SJCRH30 (cell line): ENCODE data around the gene SCUBE1. TPM values are rescaled to one million over a fixed set of nuclear protein-coding genes. Genes with fewer than 3 reads are reported as not detected.

Source experiments
- DNase-seq, 2 experiments: peaks; one replicate each; pipeline ENCODE4 v3.0.0-alpha.2; 2015 to 2020
- H3K27ac ChIP-seq: fragments of 250-450 bp; sonication (Bioruptor Pico); 2 replicates; pipeline ENCODE4 v1.5.1; 2020; ENCODE audit warnings: mild to moderate bottlenecking, moderate library complexity
- H3K27me3 ChIP-seq: fragments of 250-450 bp; sonication (Bioruptor Pico); 2 replicates; pipeline ENCODE4 v1.5.1; 2020; ENCODE audit warnings: mild to moderate bottlenecking, moderate library complexity
- H3K36me3 ChIP-seq: fragments of 250-450 bp; sonication (Bioruptor Pico); 2 replicates; pipeline ENCODE4 v1.5.1; 2020; ENCODE audit warnings: mild to moderate bottlenecking, moderate library complexity
- H3K4me1 ChIP-seq: fragments of 250-450 bp; sonication (Bioruptor Pico); 2 replicates; pipeline ENCODE4 v1.5.1; 2020; ENCODE audit warnings: mild to moderate bottlenecking, moderate library complexity
- H3K4me3 ChIP-seq: fragments of 250-450 bp; sonication (Bioruptor Pico); 2 replicates; pipeline ENCODE4 v1.5.1; 2020; ENCODE audit warnings: mild to moderate bottlenecking, moderate library complexity
- H3K9me3 ChIP-seq: fragments of 250-450 bp; sonication (Bioruptor Pico); replicated peaks from 2 replicates; pipeline ENCODE4 v1.5.1; 2020; ENCODE audit warnings: mild to moderate bottlenecking, moderate library complexity
- total RNA-seq: library from RNA; depleted of rRNA; stranded (reverse); fragments of >200 nt; shearing (Covaris generic); gene quantifications from 2 replicates; pipeline ENCODE4 v1.2.3, GENCODE V29; 2014; rRNA removed

SCUBE1 gene
- 11.0 and 13.7 TPM in 2 replicates for total RNA-seq

DNA sequence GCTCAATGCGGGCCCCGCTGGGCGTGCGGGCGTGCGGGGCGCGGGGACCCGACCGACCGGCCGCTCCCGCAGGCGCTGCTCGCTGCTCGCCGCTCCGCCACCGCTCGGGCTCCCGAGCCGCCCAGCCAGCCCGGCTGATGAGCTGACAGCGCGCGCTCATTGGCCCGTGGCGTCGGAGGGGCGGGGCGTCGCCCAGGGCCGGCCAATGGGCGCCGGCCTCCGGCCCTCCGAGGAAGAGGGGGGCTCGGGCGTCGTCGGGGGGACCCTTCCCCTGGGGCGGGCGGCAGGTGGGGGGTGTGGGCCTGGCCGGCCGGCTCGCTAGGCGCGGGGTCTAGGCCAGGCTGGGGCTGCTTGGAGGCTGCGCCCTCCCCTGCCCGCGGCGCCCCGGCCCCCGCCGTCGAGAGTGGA is at the start of gene SCUBE1:
Gene SCUBE1, minus strand, starts transcription at position 111 of the 408 bp plus-strand sequence. CDS start 111 bp downstream, outside the sequence.
- H3K4me3 ChIP-seq: peak within 1 kb of the TSS; percentile 52
- H3K27ac ChIP-seq: no peak within 1 kb of the TSS
- DNase-seq: peak; percentile 77 to 86
- H3K36me3 ChIP-seq: no peaks in the 10 kb centered on the region
- no peaks in the 10 kb centered on the region for H3K9me3 ChIP-seq
- H3K4me1 ChIP-seq: peaks cover 8% of the 10 kb centered on the region
- no peaks in the 10 kb centered on the region for H3K27me3 ChIP-seq

DNA sequence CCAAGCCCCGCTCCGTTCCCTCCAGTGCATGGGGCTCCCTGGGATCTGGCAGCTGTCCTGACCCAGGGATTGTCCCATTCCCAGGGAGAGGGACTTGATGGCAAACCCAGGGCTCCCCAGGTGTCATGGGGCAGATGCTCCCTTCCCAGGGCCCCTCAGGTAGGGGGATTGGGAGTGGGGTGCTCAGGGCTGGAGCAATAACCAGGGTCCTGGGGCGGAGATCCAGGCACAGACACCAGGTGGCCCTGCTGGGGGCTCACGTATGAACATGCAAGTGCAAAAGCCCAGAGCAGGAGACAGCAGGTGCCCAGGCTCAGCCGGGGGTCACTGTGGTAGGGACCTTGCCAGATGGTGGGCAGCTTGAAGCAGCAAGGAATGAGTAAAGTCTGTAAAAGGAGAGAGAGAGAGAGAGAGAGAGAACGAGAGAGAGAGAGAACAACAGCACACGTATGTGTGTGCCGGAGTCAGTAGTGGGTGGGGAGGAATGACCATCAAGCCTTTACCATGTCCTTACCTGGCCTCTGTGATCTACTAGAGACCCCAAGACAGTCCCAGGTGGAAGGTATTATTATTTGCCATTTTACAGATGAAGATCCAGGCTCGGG is 49.3 kb upstream of the SCUBE1 start:
- no peak for DNase-seq
- H3K9me3 ChIP-seq: no peaks in the 10 kb centered on the region
- H3K27ac ChIP-seq: no peak overlapping the region
- H3K4me3 ChIP-seq: no peak overlapping the region
- no peaks in the 10 kb centered on the region for H3K36me3 ChIP-seq
- H3K27me3 ChIP-seq: no peaks in the 10 kb centered on the region; the same call in 1 of the 2 replicates
- no peaks in the 10 kb centered on the region for H3K4me1 ChIP-seq

DNA sequence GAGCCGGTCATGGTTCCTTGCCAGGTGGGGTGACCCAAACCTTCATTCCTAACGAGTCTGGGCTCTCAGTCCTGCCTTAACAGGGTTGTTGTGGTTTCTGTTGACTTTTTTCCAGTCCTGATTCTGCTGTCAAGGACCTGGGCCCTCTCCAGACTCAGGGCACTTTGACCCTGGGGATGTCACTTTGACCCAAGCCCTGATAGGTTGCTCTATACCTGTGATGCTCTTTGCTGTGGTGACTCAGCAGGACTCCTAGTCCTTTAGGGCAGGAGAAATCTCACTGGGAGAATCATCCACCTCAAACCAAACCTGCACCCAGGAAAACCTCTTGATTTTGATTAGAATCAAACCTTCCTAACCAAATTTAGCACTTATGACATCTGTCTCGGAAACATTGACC is 48.1 kb upstream of the SCUBE1 start:
- no peaks in the 10 kb centered on the region for H3K36me3 ChIP-seq
- no peaks in the 10 kb centered on the region; the same call in 1 of the 2 replicates for H3K27me3 ChIP-seq
- H3K4me1 ChIP-seq: no peaks in the 10 kb centered on the region
- no peaks in the 10 kb centered on the region for H3K9me3 ChIP-seq
- H3K4me3 ChIP-seq: no peak overlapping the region
- DNase-seq: no peak
- H3K27ac ChIP-seq: no peak overlapping the region

DNA sequence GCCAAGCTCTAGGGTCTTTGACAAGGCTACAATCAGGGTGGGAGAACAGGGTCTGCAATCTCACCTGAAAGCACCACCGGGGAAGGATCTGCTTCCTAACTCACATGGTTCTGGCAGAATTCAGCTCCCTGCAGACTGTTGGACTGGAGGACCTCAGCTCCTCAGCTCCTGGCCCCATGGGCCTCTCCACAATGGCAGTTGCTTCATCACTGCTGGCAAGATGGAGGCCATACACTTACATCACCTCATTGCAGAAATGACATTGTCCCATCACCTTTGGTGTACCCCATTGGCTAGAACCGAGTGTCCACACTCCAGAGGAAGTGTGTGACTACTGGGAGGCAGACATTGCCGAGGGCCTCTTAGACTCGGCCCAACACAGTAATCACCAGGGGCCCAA is 47.7 kb upstream of the SCUBE1 start:
- Histone ChIP-seq H3K9me3 (no peaks in the 10 kb centered on the region), H3K27ac (no peak overlapping the region), H3K27me3 (peaks cover 1% of the 10 kb centered on the region), H3K4me1 (no peaks in the 10 kb centered on the region; the same call in 1 of the 2 replicates), H3K4me3 (no peak overlapping the region), H3K36me3 (no peaks in the 10 kb centered on the region)
- no peak for DNase-seq

DNA sequence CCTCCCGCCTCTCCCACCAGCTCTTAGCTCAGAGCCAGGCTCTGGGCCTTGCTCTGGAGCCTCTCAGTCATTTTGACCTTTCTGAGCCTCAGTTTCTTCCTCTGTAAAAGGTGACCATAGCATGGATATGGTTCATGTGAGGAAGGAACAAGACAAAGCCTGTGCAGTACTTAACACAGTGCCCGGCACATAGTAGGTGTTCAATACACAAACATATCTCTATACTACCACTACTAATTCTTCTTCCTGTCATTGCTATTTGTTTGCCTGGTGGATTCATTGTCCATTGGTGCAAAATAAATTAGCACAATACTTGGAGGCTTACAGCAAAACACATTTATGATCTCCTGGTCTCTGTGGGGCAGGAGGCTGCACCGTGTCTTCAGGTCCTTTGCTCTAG is 47.0 kb upstream of the SCUBE1 start:
- no peak overlapping the region for H3K4me3 ChIP-seq
- no peak for DNase-seq
- H3K27ac ChIP-seq: no peak overlapping the region
- no peaks in the 10 kb centered on the region; the same call in 1 of the 2 replicates for H3K4me1 ChIP-seq
- H3K9me3 ChIP-seq: no peaks in the 10 kb centered on the region
- H3K36me3 ChIP-seq: no peaks in the 10 kb centered on the region
- H3K27me3 ChIP-seq: peaks cover 8% of the 10 kb centered on the region

DNA sequence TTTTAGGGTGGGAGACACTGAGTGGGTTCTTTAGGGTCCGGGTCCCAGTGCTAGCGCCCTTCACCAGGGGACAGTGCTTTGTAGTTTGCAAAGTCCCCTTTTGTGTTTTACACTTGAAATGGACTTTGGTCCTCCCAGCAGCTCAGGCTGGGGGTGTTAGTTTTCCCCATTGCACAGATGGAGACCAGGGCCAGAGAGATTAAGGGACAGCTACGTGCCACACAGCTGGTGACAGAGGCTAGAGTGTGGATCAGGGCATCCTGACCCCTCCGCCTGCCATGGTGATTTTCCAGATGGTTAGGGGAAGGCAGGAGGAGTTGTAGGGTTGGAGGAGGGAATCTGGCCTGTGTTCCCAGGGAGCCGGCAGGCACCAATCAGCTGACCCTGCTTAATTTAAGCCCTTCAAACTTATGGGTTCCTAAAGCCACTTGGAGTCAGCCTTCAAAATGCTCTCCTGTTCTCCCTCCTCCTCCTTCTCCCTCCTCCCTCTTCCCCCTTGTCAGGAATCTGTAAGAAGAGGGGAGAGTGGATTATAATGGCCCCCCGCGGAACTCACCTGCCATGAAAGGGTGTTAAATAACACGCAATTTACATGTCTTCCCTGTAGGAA is 46.2 kb upstream of the SCUBE1 start:
- peaks cover 8% of the 10 kb centered on the region for H3K27me3 ChIP-seq
- no peak overlapping the region for H3K27ac ChIP-seq
- no peaks in the 10 kb centered on the region for H3K9me3 ChIP-seq
- no peak overlapping the region for H3K4me3 ChIP-seq
- no peak for DNase-seq
- H3K4me1 ChIP-seq: no peaks in the 10 kb centered on the region; the same call in 1 of the 2 replicates
- H3K36me3 ChIP-seq: no peaks in the 10 kb centered on the region

DNA sequence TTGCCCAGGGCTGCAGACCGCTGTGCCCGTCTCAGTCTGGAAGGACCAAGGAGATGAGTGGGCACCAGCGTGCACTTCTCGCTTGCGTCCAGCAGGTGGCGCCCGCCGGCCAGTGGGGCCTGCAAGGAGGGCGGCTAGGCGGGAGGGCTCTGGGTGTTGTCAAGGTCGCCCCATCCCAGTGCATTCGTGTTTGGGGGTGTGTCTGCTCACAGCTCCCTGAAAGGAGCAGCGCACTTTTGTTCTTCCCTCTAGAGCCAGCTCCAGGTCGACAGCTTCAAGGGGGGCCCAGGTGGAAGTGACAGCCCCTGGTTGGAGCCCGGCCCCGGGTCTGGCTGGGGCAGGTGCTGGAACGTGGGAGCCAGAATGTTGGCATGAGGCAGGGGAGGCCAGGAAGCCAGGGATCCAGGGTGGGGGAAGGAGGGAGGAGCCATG is 45.3 kb upstream of the SCUBE1 start:
- Histone ChIP-seq H3K27ac (no peak overlapping the region), H3K9me3 (no peaks in the 10 kb centered on the region), H3K4me3 (no peak overlapping the region), H3K27me3 (peaks cover 8% of the 10 kb centered on the region), H3K36me3 (no peaks in the 10 kb centered on the region), H3K4me1 (no peaks in the 10 kb centered on the region; the same call in 1 of the 2 replicates)
- peak; percentile 66 to 72 for DNase-seq

DNA sequence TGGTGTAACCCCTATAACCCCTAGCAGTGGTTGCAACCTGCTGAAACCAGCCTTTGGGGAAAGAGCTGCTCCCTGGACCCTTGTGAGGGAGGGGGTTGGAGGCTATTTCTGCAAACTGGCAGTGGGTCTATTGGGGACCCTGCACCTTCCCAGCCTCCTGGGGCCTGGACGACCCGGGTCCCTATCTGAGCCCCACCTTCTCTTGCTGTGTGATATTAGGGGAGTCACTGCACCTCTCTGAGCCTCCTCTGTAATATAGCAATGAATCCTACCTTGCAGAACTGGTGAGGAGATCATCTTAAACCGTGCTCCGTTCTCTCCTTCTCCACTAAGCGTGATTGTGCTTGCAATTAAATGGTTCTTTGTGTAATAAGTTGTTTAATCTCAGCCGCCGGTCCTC is 44.6 kb upstream of the SCUBE1 start:
- Histone ChIP-seq H3K9me3 (no peaks in the 10 kb centered on the region), H3K4me1 (no peaks in the 10 kb centered on the region; the same call in 1 of the 2 replicates)

DNA sequence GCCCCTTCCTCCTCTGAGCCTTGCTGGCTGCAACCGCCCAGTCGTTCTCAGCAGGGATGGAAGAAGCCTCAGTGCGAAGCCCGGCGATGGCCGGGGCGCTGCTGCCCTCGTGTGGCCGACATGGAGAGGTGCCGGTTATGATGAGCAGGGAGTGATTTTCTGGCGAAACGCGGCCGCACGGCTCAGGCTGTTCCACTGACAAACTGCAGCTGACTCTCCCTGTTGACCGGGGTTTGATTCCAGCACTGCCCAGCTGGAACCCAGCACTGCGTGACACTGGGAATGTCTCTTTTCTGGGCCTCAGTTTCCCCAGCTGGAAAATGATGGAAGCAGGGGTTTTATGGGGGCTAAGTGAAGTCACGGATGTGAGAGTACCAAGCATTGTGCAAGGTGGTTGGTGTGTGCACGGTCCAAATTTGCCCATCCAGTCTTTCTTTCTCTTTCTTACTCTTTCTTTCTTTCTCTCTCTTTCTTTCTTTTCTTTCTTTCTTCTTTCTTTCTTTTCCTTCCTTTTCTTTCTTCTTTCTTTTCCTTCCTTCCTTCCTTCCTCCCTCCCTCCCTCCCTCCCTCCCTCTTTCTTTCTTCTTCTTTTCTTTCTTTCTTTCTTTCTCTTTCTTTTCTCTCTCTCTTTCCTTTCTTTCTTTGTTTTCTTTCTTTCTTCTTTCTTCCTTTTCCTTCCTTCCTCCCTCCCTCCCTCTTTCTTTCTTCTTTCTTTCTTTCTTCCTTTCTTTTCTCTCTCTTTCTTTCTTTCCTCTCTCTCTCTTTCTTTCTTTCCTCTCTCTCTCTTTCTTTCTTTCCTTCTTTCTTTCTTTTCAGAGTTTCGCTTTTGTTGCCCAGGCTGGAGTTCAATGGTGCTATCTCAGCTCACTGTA is 42.8 kb upstream of the SCUBE1 start:
- H3K27me3 ChIP-seq: peaks cover 8% of the 10 kb centered on the region
- H3K36me3 ChIP-seq: no peaks in the 10 kb centered on the region
- peaks cover 9% of the 10 kb centered on the region for H3K4me1 ChIP-seq
- peak; percentile 73 to 82 for DNase-seq
- H3K9me3 ChIP-seq: no peaks in the 10 kb centered on the region
- no peak overlapping the region for H3K27ac ChIP-seq
- no peak overlapping the region for H3K4me3 ChIP-seq

More for the DNA sequence above, 44.6 kb upstream of the SCUBE1 start:
- Histone ChIP-seq H3K27ac (no peak overlapping the region), H3K4me3 (no peak overlapping the region), H3K27me3 (peaks cover 8% of the 10 kb centered on the region), H3K36me3 (no peaks in the 10 kb centered on the region)
- no peak for DNase-seq

DNA sequence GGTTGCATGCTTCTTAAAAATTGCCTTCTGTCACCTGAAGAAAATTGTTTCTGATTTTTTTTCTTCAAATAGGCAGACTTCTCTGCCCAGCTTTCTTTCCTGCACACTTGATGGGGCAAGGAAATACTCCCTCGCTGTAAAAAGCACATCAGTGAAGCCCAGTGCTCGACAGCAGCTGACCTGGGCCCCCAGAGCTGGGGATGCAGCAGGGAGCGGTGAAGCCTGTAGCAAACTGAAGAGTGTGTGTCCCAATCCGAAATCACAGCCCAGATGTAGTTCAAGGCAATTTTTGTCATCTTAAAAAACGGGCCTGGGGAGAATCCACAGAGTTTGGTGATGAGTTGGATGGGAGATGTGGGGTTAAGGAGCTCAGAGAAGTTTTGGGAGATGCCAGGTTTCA is 41.7 kb upstream of the SCUBE1 start:
- H3K36me3 ChIP-seq: no peaks in the 10 kb centered on the region
- peaks cover 9% of the 10 kb centered on the region for H3K4me1 ChIP-seq
- H3K27ac ChIP-seq: no peak overlapping the region
- DNase-seq: no peak
- H3K9me3 ChIP-seq: no peaks in the 10 kb centered on the region
- peaks cover 8% of the 10 kb centered on the region for H3K27me3 ChIP-seq
- no peak overlapping the region for H3K4me3 ChIP-seq

DNA sequence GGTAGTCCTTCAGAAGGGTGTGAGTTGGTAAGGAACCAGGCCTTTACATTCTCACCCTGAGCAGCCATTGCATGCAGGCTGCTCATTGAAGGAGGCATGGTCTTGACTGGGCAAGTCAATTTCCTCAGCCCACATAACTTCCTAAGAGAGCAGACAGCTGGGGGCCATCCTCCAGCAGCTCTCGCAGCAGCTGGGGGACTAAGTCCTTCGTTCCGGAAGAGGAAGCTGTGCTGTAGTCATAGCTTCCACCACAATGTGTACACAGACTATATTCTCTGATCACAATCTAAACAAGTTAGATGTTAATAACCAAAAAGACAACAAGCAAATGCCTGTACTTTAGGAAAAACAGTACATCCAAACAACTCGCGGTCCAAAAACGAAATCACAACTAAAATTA is 38.5 kb upstream of the SCUBE1 start:
- peak; percentile 65 to 69 for DNase-seq
- Histone ChIP-seq H3K36me3 (no peaks in the 10 kb centered on the region), H3K27me3 (peaks cover 8% of the 10 kb centered on the region; the same call in 1 of the 2 replicates), H3K4me1 (peaks cover 22% of the 10 kb centered on the region), H3K4me3 (no peak overlapping the region), H3K27ac (no peak overlapping the region), H3K9me3 (no peaks in the 10 kb centered on the region)

DNA sequence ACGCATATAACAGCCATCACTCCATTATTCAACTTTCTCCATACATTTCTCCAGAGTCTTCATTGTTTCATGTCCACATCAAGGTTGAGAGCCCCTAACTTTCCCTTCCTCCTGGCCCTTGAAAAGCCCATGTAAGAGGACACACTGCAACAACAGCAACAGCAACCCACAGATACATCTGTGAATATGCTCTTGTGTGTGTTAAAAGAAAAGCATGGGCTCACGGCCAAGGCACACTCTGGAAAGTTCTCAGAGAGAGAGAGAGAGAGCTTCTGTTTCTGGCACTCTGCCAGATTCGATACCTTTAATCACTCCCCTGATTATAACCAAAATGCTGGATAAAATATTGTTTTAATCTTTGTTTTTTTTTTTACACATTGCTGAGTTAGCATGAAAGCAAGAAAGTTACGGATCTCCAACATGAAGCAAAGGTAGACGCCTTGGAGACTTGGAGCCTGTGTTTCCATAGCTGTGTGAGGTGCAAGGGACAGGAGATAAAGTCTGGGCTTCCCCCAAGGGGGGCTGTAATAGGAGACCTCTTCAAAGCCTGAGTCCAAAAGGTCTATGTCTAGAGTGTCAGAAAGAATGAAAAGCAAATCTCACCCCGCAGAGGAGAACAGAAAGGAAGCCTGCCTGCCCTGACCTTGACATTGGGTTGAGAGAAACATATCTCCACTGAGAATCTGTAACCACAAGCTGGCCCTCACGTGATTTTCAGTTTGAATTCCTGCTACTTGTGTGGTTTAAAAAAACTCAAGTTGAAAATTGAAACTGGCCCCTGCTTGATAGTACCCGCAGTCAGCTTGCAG is 34.9 kb upstream of the SCUBE1 start:
- H3K27ac ChIP-seq: no peak overlapping the region
- DNase-seq: peak; percentile 38 to 62
- no peaks in the 10 kb centered on the region for H3K36me3 ChIP-seq

DNA sequence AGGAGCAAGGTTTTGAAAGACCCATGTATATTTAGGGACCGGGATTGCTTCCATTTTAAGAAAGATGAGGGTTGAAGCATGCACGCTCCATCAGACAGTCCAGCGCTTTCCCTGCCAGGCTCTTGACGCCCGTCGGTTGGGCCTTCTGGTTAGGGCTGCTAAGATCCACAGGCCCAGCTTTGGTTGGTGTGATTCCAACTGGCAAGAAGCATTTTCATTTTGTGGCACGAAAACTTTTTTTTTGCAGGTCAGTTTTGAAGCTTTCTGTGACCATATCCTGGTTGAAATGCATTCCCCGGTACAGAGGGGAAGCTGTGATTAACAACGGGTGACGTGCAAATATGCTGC is 34.4 kb upstream of the SCUBE1 start:
- DNase-seq: no peak
- H3K9me3 ChIP-seq: no peaks in the 10 kb centered on the region

More for the DNA sequence above, 34.9 kb upstream of the SCUBE1 start:
- no peak overlapping the region for H3K4me3 ChIP-seq
- H3K9me3 ChIP-seq: no peaks in the 10 kb centered on the region
- H3K27me3 ChIP-seq: no peaks in the 10 kb centered on the region
- peaks cover 22% of the 10 kb centered on the region for H3K4me1 ChIP-seq

DNA sequence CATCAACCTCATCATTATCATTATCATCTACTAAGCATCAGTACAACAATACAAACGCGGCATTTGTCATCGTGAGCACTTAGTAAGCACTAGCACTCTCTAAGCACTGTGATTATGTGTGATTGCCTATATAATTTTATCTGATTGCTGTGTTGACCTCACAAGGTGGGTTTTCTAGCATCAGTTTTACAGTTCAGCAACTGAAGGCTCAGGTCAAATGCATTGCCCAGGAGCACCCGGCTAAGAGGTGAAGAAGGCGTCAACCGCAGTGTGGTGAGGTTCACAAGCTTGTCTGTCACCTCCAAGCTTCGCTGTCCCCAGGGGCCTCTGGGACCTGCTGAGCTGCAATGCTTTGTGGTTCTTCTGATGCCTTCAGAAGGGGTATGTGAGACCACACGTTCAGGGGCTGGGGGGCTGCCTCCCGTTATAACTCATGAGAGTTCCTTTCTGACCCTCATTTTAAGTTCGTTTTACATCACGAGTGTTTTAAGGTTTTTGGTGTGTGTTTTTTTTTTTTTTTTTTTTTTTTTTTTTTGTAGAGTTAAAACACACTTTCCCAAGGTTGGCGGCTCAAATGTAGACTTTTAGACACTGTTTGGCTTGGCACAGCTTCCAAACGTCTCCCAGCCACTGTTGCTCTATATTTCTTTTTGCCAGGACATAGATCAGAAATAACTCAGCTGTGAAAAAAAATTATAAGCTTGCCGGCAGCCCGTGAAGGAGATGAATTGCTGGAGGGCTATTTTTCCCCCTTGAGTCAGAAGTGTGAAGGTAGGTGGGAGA is 33.8 kb upstream of the SCUBE1 start:
- Histone ChIP-seq H3K4me3 (no peak overlapping the region), H3K27ac (no peak overlapping the region)

More for the DNA sequence above, 34.4 kb upstream of the SCUBE1 start:
- Histone ChIP-seq H3K4me1 (peaks cover 22% of the 10 kb centered on the region), H3K27ac (no peak overlapping the region), H3K36me3 (no peaks in the 10 kb centered on the region), H3K4me3 (no peak overlapping the region), H3K27me3 (no peaks in the 10 kb centered on the region)

More for the DNA sequence above, 33.8 kb upstream of the SCUBE1 start:
- Histone ChIP-seq H3K36me3 (no peaks in the 10 kb centered on the region), H3K9me3 (no peaks in the 10 kb centered on the region), H3K27me3 (no peaks in the 10 kb centered on the region), H3K4me1 (peaks cover 22% of the 10 kb centered on the region)
- no peak for DNase-seq
